GM12874 (cell line): ENCODE measurements around the gene DNTT.

Experiments
- CTCF ChIP-seq: IDR thresholded peaks from 2 replicates; pipeline ENCODE4 v1.5.1; 2011; ENCODE audit warnings: low read depth, mild to moderate bottlenecking, control low read depth, low read length, moderate library complexity; ENCODE audit not compliant: insufficient read depth

Gene DNTT

GRCh38 chr10:96384506-96384905 lies 80.3 kb downstream of the DNTT start:
- no peak for TF ChIP-seq CTCF

GRCh38 chr10:96387161-96387560 lies 82.9 kb downstream of the DNTT start:
- no peak for TF ChIP-seq CTCF

GRCh38 chr10:96387601-96388000 lies 83.4 kb downstream of the DNTT start:
- no peak for TF ChIP-seq CTCF
